GF-D8 (cell line): ENCODE results near the gene DYNLT3.

Experiments used
- DNase-seq: peaks from one replicate; lab custom pipeline; 2025; lab: John Stamatoyannopoulos, UW

DYNLT3 gene, protein sequence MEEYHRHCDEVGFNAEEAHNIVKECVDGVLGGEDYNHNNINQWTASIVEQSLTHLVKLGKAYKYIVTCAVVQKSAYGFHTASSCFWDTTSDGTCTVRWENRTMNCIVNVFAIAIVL

DNA sequence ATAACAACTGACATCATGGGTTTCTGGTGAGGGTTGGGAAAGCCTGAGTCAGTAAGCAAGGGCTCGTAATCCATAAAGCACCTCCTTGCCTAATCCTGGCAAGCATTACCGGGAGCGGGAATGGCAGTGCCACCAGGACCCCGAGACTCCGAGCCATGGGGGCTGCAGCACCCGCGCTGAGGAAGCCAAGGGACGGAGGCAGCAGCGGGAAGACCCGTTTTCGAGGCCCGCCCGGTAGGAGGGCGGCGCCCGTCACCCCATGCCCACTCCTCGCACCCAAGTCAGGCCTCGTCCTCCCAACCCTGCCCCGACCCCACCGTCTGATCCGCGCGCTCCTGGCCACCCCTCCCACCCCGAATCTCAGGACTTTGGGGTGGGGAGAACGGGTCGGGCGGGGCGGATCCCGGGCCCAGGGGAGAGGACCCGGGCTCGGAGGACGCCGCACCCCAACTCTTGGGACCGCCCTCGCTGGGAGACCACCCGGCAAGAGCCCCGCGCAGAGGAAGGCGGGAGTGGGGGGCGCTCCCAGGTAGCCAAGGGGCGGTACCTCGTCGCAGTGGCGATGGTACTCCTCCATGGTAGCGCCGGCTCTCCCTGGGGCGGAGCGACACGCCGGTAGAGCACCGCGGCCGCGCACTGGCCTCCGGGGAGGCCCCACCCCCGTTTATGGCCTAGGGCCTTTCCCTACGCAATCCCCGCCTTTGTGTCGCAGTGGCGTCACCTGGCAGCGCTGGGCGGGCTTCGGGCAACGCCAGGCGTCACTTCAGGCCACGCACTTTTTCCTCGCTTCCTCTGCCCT is at the start of gene DYNLT3:
DYNLT3 (minus strand) TSS at position 638 of the 799 bp plus-strand sequence; CDS start at position 577, 61 bp downstream.
- no peak for DNase-seq

DNA sequence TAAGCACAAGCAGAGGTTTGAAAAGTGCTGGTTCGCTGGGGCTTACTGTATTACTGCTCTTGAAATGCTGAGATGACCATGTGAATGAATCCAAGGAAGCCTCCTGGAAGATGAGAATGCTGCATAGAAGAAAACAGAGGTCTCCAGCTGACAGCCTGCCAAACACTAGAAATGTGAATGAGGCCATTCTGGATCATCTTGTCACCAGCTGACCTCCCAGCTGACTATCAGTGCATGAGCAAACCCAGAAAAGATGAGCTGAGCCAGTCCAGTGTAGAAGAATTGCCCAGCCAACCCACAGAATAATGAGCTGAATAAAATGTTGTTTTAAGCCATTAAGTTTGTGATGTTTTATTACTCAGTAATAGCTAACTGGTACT is 49.1 kb upstream of the DYNLT3 start:
- no peak for DNase-seq

DNA sequence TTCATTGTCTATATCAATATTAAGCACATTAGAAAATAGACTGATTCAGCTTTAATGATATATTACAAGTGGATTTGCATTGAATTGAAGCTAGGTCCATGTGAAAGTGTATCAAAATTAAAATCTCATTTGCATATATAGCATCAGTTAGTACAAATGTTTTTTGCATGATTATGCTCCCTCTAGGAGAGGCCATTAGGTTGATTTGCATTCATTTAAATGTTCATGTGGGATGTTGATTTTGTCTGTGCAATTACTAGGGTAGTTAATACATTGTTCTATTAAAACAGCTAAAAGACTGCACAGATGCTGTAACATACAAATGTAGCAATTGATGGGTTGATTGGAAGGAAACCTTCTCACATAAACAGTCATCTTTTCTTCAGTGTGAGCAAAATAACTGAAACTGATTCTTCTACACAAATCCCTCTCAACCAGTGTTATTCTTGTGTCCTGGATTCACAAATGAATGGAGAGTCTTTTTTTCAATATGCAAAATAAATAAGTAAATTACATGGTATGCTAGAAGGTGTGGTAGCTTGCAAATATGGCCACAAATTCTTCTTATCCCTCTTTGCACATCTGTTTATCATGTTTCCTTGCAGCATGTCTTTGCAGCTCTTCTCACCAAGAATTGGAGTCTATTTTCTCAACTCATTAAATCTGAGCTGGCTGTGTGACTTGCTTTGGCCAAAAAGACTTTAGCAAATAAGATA is 48.6 kb upstream of the DYNLT3 start:
- no peak for DNase-seq

DNA sequence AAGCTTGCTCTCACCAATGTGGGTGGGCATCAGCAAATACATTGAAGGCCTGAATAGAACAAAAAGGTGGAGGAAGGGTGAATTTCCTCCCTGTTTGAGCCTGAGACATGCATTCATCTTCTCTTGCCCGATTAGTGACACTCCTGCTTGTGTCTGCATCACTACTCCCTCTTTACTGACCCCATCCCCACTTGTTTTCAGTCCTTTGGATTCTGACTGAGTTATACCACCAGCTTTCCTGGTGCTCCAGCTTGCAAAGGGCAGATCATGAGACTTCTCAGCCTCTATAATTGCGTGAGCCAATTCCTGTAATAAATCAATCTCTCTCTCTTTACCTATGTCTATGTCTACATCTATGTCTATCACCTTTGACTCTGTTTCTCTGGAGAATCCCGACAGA is 47.4 kb upstream of the DYNLT3 start:
- no peak for DNase-seq

DNA sequence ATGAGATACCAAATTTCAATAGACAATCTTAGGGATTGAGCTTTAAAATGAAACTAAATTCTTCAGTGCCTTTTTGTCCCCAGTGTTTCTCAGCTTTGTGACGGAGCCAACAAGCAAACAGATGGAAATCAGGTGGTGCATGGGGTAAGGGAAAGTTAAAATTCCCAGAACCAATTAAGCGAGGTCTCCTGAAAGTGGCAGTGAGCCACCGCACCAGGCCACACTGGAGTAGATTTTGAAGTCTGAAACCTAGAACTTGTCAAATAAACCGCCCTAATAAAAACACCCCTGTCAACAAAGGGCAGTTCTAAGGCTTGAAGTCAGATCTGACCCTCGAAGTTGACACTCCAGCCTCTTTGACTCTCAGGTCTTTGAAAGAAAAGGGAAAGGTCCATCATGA is 40.6 kb upstream of the DYNLT3 start:
- DNase-seq: no peak

DNA sequence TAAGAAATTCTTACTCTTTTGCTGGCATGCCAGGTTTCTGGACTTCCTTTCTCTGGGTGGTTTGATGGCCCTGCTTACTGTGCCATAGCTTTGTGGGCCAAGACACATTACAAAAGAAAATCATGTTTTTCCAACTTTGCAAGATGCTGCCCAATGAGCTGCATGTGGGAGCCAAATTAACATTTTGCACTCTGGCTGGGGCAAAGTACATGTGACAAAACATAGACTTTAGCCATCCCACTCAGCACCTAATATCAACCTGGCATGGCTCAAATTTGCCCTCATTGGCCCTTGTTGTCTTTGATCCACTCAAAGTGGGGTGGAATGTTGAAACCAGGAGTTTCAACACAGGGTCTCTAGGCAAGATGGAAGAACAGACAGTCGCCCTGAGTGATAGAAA is 40.0 kb upstream of the DYNLT3 start:
- DNase-seq: no peak

DNA sequence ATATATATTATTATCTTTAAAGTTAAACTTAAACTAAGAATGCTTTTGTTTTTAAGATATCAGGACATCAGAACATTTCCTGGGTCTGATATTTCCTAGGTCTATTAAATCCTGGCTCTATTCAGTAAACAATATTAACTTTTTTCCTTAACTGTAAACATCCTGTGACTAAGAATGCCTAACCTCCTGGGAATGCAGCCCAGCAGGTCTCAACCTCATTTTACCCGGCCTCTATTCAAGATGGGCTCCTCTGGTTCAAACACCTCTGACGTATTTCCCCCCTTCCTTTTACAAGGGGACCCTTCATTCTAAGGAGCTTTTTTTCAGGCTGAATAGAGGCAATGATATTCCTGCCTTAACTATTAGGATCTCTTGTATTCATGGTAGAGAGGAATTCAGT is 35.8 kb upstream of the DYNLT3 start:
- DNase-seq: no peak

DNA sequence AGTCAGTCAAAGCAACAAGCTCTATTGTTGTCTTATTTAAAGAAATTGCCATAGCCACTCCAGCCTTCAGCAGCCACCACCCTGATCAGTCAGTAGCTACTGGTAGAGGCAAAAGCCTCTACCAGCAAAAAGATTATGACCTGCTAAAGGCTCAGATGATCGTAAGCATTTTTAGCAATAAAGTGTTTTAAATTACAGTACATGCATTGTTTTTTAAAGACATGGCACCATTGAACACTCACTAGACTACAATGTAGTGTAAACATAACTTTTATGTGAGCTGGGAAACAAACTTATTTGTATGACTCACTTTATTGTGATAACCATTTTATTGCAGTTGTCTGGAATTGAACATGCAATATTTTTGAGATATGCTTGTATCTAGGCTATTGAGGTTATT is 32.3 kb upstream of the DYNLT3 start:
- DNase-seq: no peak

DNA sequence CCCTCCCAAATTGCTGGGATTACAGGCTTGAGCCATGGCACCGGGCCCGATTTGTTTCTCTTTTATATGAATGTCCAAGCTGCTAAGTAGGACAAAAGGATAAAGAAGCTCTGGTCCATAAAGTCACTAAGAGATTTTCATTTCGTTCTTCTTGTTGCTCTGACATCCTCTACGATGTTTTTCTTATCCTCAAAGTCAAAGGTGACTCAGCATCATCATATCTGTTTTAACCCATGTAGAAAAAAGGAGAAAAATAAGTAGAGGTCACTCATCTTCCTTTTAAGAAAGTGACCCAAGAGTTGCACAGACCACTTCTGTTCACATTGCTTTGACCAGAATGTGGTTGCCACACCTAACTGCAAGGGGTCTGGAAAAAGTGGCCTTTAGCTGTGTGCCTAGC is 29.3 kb upstream of the DYNLT3 start:
- DNase-seq: no peak

DNA sequence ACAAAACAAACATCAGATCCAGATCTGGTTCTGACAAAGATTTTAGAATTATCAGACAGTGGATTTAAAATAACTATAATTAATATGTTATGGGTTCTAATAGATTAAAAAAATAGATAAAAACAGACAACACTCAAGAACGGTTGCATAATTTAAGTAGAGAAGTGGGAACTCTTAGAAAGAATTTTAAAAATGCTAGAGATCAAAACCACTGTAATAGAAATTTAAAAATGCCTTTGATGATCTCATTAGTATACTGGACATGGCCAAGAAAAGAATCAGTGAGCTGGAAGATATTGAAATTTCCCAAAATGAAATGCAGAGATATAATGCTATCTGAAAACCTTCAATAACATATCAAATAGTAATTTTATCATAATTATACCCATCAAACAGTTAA is 28.3 kb upstream of the DYNLT3 start:
- DNase-seq: no peak

DNA sequence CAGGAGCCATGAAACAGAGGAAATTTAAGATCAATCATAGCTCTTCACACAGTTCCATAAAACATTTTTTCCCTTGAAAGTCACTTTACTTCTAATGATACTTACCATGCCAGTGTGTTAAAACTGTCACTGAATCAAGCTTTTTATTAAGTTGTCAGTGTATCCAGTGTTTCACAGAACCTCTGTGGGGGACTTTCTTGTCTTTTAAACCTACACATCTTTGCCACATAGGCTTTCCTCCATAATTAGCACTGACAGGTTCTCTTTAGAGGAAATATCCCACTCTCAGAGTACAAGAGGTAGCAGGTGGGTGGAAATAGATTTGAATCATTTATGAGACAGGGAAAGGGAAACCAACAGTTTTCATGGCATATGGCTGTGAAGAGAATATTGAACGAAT is 25.8 kb upstream of the DYNLT3 start:
- no peak for DNase-seq

DNA sequence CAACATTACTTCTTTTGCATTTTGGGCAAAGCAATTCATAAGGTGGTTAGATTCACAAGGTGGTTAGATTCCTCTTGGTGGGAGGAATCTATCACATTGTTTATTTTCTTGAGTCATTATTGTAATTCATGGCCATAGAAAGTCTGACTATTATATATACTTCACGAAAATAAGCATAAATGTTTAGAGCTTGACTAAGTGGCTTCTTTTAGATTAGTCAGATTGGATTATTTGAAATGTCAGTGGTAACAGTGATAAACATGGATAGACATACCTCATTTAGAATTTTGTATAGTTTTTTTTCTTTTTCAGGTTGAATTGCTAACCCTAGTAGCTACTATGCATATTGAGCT is 24.9 kb upstream of the DYNLT3 start:
- DNase-seq: no peak

DNA sequence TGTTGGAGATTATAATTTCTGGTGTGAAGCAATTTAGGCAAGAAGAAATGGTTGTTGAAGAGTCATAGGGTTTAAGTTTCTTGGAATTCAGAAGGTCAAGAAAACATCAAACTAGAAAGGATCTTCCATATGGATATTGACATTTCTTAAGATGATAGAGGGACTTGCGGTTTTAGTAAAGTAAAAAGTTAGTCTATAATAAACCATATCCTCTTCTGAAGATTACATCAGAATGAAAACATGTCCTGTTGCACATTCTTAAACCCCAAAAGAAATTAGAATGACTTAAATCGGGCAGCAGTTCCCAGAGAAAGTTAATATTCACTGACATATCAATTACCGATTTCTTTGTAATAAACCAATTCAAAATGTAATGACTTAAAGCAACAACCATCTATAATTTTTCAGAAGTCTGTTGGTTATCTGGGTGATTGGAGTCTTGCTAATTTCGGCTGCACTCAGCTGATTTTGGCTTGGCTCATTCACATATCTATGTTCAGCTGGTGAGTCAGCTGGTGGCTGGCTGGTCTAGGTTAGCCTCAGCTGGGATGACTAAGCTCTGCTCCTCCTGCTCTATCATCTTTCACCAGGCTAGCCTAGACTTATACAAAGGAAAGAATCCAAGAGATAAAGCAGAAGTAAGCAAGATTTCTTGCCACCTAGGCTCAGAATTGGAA is 24.4 kb upstream of the DYNLT3 start:
- DNase-seq: no peak

DNA sequence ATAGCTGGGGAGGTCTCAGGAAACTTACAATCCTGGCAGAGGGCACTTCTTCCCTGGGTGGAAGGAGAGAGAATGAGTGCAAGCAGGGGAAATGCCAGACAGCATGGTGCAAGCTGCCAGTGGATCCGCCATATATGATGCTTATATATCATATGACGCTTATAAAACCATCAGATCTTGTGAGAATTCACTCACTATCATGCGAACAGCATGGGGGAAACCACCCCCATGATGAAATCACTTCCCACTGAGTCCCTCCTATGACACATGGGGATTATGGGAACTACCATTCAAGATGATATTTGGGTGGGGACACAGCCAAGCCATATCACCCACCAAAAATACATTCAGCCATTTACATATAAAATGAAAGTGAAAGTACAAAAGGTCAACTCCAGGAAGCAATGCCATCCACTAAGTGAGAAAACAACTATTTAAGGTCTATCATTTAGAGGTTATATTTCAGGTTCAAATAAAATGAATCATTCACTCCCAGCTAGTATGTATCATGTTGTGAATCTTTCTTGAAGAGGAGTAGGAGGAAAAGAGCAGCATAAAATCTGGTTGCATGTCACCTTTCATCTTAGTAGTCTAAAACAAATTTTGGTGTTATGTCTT is 20.3 kb upstream of the DYNLT3 start:
- no peak for DNase-seq

DNA sequence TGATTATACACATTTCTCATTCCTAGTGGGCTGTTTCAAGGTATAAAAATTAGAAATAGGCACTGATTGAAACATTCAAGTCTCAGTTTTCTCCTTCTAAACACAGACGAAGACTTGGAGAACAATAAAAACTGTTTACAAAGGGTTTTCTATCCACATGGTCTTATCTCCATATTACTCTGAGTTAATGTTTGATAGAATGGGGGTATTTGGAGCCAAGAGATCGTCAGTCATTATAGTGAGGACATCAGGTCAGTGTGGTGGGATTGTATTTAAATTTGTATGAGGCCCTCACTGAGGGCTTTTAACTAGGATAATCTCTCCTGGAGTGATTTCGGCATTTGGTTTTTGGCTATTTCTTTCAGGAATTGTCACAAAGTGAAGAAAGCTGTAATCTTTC is 16.4 kb upstream of the DYNLT3 start:
- no peak for DNase-seq

DNA sequence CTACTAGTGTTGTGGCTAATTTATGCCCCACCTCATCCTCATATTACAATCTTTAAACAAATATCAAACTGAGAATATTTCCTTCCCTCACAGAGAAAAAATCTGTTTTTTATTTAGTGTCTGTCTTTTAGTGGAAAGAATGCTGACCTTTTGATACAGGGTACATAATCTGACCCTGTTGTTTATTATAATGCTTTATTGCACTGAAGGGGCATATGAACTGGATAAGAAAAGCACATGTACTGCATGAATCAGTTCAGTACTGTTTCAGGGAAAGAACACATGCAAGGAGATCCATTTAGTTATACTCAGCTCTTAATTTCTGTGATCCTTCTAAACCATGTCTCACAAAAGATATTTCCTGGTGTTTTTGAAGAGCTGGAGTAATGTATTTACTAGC is 15.5 kb upstream of the DYNLT3 start:
- DNase-seq: no peak

DNA sequence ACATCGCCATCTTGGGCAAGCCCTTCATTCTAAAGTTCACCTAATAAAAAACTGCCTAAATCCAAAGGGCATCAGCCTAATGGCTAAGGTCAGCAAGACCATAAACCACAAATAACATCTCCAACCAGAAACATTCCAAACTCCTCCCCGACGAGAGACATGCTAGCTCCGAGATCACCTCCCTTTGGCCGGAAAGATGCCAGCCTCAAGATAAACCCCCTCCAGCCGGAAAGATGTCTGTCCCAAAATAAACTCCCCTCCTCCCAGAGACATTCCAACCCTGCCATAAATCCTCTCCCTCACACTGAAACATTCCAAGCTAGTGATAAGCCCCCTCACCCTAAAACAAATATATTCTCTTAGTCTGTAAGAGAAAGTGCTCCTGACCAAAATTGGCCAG is 13.3 kb upstream of the DYNLT3 start:
- no peak for DNase-seq

DNA sequence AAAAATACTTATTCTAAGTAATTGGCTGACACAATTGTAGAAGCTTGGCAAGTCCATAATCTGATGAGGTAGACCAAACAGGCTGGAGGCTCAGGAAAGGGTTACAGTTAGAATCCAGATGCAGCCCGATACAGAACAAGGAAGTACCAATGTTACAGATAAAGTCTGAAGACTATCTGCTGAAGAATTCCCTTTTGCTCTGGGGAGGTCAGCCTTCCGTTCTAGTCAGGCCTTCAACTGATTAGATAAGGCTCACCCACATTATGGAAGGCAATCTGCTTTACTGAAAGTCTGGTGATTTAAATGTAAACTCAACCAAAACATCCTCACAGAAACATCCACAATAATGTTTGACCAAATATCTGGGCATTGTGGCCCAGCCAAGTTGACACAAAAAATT is 7.4 kb upstream of the DYNLT3 start:
- DNase-seq: no peak

DNA sequence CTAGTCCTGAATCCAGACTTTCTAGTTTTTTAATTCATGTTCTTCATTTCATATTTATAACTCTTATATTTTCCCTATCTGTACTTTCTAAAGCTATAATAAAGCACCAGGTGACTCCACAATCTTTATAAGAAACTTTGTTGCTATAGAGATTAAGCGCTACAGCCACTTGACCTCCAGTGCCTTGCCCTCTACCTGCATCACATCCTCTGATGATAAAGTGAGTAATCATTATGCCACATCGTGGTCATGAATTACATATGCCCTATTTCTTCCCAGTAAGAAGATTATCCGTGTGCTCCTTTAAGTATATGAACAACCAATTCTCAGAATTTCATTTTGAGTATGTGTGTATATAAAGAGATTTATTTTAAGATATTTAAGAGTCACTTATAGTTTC is 6.8 kb upstream of the DYNLT3 start:
- DNase-seq: no peak

DNA sequence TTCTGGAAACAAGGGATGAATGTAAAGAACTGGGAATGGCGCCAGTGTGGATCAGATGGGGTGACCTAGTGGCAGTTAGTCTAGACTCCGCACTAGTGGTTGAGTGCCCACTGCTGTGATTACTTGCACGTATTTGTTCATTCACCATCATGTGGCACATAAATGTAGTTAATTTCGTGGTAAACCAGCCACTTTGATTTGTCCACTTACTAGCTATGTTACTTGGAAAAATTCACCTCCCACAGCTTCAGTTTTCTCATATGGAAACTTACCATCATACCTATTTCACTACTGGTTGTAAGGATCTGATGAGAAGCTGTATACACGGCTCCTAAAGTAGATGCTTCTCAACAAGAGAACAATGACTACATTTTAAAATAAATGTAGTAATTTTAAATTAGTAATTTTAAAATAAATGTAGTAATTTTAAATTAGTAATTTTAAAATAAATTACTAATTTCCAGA is 394 bp upstream of the DYNLT3 start:
- DNase-seq: no peak

DNA sequence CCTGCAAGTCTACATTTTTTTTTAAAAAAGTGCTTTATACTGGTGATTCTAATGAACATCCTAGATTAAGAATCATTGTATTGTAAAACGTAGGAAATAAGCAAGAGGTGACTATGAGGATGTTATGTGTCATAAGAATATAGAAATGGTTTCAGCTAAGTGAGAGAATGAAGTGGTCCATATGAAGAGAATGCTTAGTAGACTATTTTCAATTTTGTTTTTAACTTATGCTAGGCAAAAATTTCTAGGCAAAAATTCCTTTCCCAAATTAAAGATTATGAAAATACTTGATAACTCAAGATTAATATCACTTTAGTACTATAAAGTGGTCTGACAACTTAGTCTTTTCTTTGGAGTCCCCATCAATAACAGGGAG is 825 bp downstream of the DYNLT3 start:
- DNase-seq: no peak

DNA sequence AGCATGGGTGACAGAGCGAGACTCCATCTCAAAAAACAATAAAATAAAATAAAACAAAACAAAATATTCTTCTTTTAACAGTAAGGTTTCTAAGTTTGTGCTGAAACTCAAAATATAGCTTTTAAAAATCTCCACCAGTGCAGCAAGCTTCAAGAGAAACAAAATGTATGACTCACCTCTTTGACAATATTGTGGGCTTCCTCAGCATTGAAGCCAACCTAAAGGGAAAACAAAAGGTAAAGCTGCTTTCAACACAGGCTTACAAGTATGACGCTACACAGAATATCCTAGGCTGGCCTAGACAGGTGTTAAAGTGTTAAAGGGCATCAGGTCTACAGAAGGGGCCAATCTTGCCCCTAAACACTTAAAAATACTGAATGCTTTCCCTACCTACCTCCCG is 1.2 kb downstream of the DYNLT3 start:
- no peak for DNase-seq

DNA sequence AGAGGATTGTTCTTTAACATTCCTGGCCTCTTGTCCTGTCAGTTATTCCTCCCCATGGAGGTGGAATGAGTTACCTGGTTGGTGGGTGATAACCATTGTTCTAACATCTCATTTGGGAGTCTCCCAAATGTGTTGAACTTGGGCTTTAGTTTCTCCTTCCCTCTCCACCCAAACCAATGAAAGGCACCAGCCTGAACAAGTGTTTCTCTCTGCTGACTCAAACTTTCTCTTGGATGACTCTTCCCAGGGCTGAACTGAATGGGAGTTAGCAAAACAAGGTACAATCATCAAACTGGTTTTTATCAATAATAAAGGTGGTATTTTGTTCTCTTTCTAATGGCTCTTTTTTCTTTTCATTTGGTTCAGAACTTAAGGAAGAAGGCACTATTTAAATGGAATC is 2.7 kb downstream of the DYNLT3 start:
- no peak for DNase-seq
